HL-60 (cell line): ENCODE data around the gene TAF3.

Source experiments
- CTCF ChIP-seq: IDR thresholded peaks from one replicate; pipeline ENCODE4 v1.5.1; 2011; ENCODE audit warnings: low read length, control low read depth, inconsistent platforms; ENCODE audit not compliant: insufficient read depth
- GABPA ChIP-seq: IDR thresholded peaks from 2 replicates; pipeline ENCODE4 v1.6.1; 2012; ENCODE audit warnings: low read depth
- POLR2AphosphoS5 ChIP-seq: IDR thresholded peaks from 2 replicates; pipeline ENCODE4 v1.6.1; 2012; ENCODE audit warnings: low read depth
- SPI1 ChIP-seq: IDR thresholded peaks from 2 replicates; pipeline ENCODE4 v1.6.1; 2012; ENCODE audit warnings: low read depth, mild to moderate bottlenecking, borderline replicate concordance
- TF ChIP-seq, protein P1 (sequence below): IDR thresholded peaks from 2 replicates; pipeline ENCODE4 v1.6.1; 2012; ENCODE audit warnings: low read depth; ENCODE audit not compliant: insufficient replicate concordance

DNA sequence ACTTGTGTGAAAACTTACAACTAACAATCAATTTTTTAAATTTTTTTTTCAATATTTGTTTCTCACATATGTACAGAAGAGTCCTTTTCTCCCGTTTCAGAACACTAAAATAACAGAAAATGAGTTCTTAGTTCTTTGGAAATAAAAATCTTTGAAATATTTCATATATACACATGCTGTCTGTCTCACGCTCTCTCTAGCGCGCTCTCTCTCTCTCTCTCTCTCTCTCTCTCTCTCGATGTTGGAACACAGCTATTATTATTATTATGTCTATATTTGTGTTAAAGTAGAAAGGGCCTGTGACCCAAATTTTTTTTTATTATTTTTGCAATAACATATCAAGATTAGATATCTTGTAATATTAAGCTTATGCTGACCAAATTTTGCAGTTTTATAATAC is 139.3 kb downstream of the TAF3 start:
- TF ChIP-seq CTCF (no peak), POLR2AphosphoS5 (no peak), GABPA (no peak), SPI1 (no peak)
- TF ChIP-seq, protein P1, sequence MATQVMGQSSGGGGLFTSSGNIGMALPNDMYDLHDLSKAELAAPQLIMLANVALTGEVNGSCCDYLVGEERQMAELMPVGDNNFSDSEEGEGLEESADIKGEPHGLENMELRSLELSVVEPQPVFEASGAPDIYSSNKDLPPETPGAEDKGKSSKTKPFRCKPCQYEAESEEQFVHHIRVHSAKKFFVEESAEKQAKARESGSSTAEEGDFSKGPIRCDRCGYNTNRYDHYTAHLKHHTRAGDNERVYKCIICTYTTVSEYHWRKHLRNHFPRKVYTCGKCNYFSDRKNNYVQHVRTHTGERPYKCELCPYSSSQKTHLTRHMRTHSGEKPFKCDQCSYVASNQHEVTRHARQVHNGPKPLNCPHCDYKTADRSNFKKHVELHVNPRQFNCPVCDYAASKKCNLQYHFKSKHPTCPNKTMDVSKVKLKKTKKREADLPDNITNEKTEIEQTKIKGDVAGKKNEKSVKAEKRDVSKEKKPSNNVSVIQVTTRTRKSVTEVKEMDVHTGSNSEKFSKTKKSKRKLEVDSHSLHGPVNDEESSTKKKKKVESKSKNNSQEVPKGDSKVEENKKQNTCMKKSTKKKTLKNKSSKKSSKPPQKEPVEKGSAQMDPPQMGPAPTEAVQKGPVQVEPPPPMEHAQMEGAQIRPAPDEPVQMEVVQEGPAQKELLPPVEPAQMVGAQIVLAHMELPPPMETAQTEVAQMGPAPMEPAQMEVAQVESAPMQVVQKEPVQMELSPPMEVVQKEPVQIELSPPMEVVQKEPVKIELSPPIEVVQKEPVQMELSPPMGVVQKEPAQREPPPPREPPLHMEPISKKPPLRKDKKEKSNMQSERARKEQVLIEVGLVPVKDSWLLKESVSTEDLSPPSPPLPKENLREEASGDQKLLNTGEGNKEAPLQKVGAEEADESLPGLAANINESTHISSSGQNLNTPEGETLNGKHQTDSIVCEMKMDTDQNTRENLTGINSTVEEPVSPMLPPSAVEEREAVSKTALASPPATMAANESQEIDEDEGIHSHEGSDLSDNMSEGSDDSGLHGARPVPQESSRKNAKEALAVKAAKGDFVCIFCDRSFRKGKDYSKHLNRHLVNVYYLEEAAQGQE: no peak
